Ovary (tissue), 9 donors: ENCODE results near the gene PCDH11Y. TPM values are rescaled to one million over a fixed set of nuclear protein-coding genes. Genes with fewer than 3 reads are reported as not detected.
"Not testable (repeated sequence)": the region's sequence is repeated elsewhere in the genome, so short reads cannot be mapped to it uniquely, and the experiment has no call there.

ENCODE experiments used
- DNase-seq, 5 donors: peaks; one replicate each; pipeline ENCODE4 v3.0.0-alpha.2; 2019 to 2020
- H3K27ac ChIP-seq, 2 donors: fragments of 200-600 bp; one replicate each; pipeline versions ENCODE4 v1.5.1 to v1.8.0; 2019 to 2022
- H3K27me3 ChIP-seq: fragments of 200-600 bp; one replicate; pipeline ENCODE4 v1.8.0; 2022
- H3K36me3 ChIP-seq: fragments of 200-600 bp; sonication (generic); one replicate; pipeline ENCODE4 v1.5.1; 2019
- H3K4me1 ChIP-seq: one replicate; pipeline ENCODE4 v1.8.1; 2013; ENCODE audit warnings: mild to moderate bottlenecking, moderate library complexity; ENCODE audit not compliant: insufficient read depth
- H3K4me3 ChIP-seq: fragments of 200-600 bp; sonication (generic); one replicate; pipeline ENCODE4 v1.5.1; 2017
- H3K9me3 ChIP-seq, 2 donors: fragments of 200-600 bp in 1 of 2; sonication (generic) in 1 of 2; one replicate each; pipeline versions ENCODE4 v1.5.1 to v1.8.1; 2013 to 2019; ENCODE audit warnings: mild to moderate bottlenecking in 1 of 2, moderate library complexity in 1 of 2
- WGBS, 3 donors: extraction: QIAGEN DNeasy Blood & Tissue Kit in 1 of 3; methylation state at CpG; one replicate each; pipeline versions ENCODE4 v1.1.5 to v1.1.7; 2013 to 2017; 5-methylcytosine and 5-hydroxymethylcytosine counted together
- intact Hi-C, 4 donors: fragments of 100-400 bp; cut with DNase I; formaldehyde crosslinking; loops; one replicate each; pipeline versions ENCODE4 v1.11.0 to v1.15.1; 2022 to 2023
- polyA plus RNA-seq, 2 donors: library from polyadenylated mRNA; stranded (reverse); fragments of 200-250 nt in 1 of 2; fragments of 350-450 nt in 1 of 2; fragmentation: Illumina TruSeq in 1 of 2; extraction: RNeasy Lipid Tissue Mini Kit (QIAGEN cat#74804) in 1 of 2; gene quantifications; one replicate each; pipeline ENCODE4 v1.2.3, GENCODE V29; 2013 to 2014
- small RNA-seq: library from RNA; depleted of rRNA; stranded (forward); fragments of <200 nt; gene quantifications from one replicate; pipeline ENCODE3, GENCODE V24; 2016
- total RNA-seq, 7 donors: library from RNA; depleted of rRNA in 2 of 7; stranded (reverse); fragments of >200 nt in 2 of 7; fragmentation: NEBNext Ultra II Directional in 3 of 7; extraction: Animal tissue kit (Norgen Biotek cat#: 25700) in 3 of 7; gene quantifications; one replicate each; pipeline versions ENCODE4 v1.1.0 to v1.2.4, GENCODE V29; 2016 to 2023
- donor health status: DM: no; HTN: no; CAD: no; lungs with moderate emphysema.
- donor health status: DM: no; HTN: no; CAD: no.
- donor health status: Bipolar disorder and iron deficiency.
- donor health status: DM: yes; HTN: yes; CAD: no.
- donor health status: DM: no; HTN: no; CAD: no.
- donor health status: DM: yes; HTN: yes; CAD: no.

Gene PCDH11Y
- total and polyA plus RNA-seq, 9 donors = under 0.01 to 8.7 (median 0.12) TPM; not detected in 2

DNA sequence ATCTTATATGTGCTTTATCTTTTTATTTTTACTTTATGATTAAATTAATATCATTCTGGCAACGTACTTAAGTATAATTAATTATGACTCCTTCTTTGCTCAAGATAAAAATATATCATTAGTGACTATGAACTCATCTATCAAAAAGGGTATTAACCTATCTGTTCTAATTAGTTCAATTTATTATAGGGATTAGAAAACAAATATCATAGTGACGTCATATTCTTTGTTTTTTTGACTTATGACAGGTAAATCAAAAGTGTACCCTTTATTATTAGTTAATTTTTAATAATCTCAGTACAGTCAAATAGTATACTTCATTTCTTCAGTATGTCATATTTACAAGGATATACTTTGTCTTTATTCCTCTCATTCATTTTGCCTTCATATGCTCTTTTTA is 638.5 kb downstream of the PCDH11Y start:
- DNase-seq, H3K4me1 ChIP-seq, H3K27ac ChIP-seq, H3K4me3 ChIP-seq, H3K36me3 ChIP-seq, intact Hi-C loops, H3K27me3 ChIP-seq, H3K9me3 ChIP-seq: not testable (repeated sequence)
- no CpG with 5 or more reads among the region's 2 CpGs for WGBS, 3 donors

DNA sequence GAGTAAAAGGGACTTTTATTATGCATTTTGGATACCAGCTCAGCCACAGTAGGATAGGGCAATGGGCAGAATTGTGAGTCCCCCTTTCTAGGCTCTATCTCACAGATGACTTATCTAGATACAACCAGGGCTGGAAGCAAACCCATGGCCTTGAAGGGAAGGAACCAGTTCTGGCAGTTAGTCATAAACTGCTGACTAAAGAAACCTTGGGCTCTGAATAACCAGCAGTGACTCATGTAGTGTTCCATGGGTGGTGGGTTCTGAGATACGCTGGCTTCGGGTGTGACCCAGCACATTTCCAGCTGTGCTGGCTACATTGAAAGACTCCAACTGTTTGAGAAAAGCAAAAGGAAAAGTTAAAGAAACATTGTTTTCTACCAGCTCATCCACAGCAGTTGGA is 679.2 kb downstream of the PCDH11Y start:
- H3K9me3 ChIP-seq, intact Hi-C loops, H3K4me1 ChIP-seq, H3K36me3 ChIP-seq, DNase-seq, H3K27ac ChIP-seq, H3K4me3 ChIP-seq, H3K27me3 ChIP-seq: not testable (repeated sequence)
- WGBS, 3 donors = no CpG with 5 or more reads among the region's 2 CpGs

DNA sequence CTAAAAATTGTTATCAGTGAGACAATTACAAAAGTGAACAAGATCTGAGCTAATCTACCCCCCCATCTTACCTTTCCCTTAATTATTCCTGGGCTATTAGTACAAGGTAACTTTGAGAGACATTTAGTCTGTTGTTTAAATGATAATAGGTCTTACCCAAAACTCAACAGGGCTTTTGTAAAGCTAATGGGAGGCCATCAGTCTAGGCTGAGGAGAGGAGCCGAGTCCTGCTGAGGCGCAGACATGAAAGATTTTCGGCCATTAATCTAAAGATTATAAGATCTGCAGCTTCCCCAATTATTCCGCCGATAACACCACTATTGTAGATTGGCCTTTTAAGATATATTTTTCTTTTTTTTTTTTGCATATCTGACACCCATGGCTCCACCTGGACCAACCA is 708.6 kb downstream of the PCDH11Y start:
- H3K9me3 ChIP-seq, intact Hi-C loops, H3K4me1 ChIP-seq, H3K36me3 ChIP-seq, H3K4me3 ChIP-seq, DNase-seq, H3K27me3 ChIP-seq, H3K27ac ChIP-seq: not testable (repeated sequence)
- no CpG with 5 or more reads among the region's 5 CpGs for WGBS, 3 donors

DNA sequence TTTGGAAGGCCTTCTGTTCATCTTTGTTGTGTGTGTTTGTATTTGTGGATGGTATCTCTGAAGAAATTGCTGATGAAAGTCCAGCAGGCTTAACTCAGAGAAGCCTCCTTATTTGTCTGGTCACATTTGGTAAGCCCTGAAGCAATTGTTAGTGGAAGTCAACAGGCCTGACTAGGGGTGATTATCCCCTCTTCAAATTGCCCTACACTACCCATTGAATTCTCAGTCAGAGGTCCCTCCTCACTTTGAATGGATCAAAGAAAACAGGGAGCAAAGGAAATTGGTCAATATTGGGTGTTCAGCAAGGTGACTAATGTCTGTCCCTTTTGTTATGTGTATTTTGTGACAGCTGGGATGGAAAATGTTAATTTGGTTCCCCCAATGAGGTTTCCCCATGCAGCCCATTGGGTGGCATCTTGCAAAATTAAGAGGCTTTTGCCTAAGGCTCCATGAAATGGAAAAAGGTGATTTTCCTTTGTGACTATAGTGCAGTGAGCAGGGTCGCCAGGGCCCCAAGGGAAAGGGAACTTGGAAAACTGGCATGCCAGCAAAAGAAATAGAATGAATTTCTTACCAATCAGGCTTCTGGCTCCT is 709.8 kb downstream of the PCDH11Y start:
- DNase-seq, H3K36me3 ChIP-seq, H3K9me3 ChIP-seq, H3K4me3 ChIP-seq, H3K4me1 ChIP-seq, intact Hi-C loops, H3K27me3 ChIP-seq, H3K27ac ChIP-seq: not testable (repeated sequence)
- WGBS, 3 donors = no CpG with 5 or more reads among the region's 1 CpG

DNA sequence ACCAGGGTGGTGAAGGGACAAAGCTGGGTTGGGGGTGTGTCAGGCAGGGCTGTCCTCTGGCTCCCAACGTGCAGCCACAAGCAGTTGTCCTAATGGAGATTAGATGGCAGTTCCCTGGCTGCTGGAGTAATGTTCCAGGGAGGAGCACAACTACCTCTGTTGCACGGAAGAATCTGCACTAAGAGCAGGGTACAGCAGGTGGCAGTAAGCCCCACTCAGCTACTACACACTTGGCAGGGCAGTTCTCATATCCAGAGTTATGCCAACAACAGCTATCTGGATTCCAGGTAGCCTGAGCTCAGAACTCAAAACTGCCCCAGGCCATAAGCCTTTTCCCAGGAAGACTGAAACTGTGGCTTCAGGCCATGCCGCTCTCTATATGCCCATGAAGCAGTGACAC is 761.3 kb downstream of the PCDH11Y start:
- H3K27me3 ChIP-seq, DNase-seq, H3K27ac ChIP-seq, H3K4me1 ChIP-seq, H3K36me3 ChIP-seq, H3K9me3 ChIP-seq, H3K4me3 ChIP-seq, intact Hi-C loops: not testable (repeated sequence)
- WGBS, 3 donors = no CpG with 5 or more reads among the region's 3 CpGs

DNA sequence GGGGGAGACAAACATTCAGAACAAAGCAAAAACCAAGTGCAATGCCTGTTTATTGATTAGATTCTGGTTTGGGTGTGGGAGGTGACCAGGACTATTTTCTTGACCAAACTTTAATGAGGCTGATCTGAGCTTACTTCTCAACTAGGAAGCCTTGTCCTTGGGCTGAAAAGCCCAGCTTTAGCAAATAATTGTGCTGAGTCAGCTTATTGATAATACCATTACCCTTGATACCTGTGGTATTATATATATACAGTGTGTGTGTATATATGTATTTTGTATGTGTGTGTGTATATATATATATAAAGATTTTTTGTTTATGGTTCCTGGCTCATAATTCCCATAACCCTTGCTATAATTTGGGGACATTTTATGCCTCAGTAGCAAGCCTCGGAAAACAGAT is 776.4 kb downstream of the PCDH11Y start:
- H3K4me1 ChIP-seq, H3K36me3 ChIP-seq, intact Hi-C loops, H3K27ac ChIP-seq, H3K4me3 ChIP-seq, H3K27me3 ChIP-seq, H3K9me3 ChIP-seq, DNase-seq: not testable (repeated sequence)
- no CpG with 5 or more reads among the region's 1 CpG for WGBS, 3 donors

Small RNAs within 50 kb of the gene (small RNA-seq; reads per million reads assigned to genes)
- gene RNU2-57P = not detected
- gene SNX3P1Y = not detected
